ENCODE measurements around the gene CTU2. TPM values are rescaled to one million over a fixed set of nuclear protein-coding genes. Genes with fewer than 3 reads are reported as not detected.

Gene CTU2
- total RNA-seq, 4 donors from 2014 or later = 2.8 to 5.6 (median 4.2) TPM; not detected in 1

DNA sequence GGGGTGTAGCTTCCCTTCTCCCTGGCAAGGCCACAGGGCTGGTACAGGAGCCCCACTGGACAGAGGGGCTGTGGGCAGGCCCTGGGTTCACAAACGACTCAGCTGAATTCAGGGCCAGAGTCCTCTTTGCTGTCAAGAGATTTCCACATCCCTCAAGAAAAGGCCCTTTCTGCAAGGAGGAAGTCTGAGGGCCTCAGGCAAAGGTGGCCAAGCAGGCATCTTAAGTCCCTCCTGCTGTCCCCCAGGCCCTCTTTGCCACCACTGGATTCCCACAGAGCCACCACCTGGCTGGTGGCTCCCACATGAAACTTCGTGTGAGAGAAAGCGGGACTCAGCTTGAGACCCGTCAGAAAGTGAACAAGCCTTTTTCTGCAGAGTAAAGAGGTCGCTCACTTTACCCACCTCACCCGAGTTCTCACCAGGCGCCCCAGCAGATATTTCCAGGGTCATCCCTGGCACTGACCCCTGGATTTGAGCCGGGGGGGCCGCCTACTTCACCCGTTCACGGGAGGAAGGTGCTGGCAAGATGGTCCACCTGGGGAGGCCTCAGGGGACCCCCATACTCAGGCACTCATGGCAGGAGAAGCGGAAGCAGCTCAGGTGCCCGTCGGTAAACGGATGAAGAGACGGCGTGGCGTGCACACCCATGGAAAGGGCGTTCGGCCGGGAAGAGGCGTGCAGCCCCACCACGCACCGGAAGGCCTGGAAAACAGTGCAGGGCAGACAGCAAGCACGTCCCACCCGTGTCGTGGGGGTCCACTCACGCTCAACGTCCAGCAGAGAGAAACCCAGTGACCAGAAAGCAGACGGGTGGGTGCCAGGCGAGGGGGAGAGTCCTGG is 3.7 kb upstream of the CTU2 start:
- in situ Hi-C loops (cut with MboI; ENCODE audit: low pct_ligation_motif_present in 1 of 4, low pct_unique_long_range_greater_than_20kb in 1 of 4, low sequenced_read_pairs in 3 of 4) (no loop called here), intact Hi-C loops (cut with DNase I; ENCODE audit: low total_unique reads) (no loop called here)
- peak overlapping the region in 1 of 4 donors; percentile 24 for H3K4me3 ChIP-seq
- no peak for DNase-seq
- no peaks in the 10 kb centered on the region for H3K36me3 ChIP-seq
- no peaks in the 10 kb centered on the region for H3K9me3 ChIP-seq
- peak overlapping the region; percentile 85 to 88 (median 86) for H3K27ac ChIP-seq
- 81 to 93% methylated on average over 3 to 31 of the region's 31 CpGs for WGBS, 2 donors (ENCODE audit: low coverage in 1 of 2)
- TF ChIP-seq POLR2A (IDR thresholded peaks at IDR 0.05) (no peak), POLR2AphosphoS5 (IDR thresholded peaks at IDR 0.05) (no peak), EP300 (IDR thresholded peaks at IDR 0.05; ENCODE audit: low read depth) (no peak)
- TF ChIP-seq, protein P1, sequence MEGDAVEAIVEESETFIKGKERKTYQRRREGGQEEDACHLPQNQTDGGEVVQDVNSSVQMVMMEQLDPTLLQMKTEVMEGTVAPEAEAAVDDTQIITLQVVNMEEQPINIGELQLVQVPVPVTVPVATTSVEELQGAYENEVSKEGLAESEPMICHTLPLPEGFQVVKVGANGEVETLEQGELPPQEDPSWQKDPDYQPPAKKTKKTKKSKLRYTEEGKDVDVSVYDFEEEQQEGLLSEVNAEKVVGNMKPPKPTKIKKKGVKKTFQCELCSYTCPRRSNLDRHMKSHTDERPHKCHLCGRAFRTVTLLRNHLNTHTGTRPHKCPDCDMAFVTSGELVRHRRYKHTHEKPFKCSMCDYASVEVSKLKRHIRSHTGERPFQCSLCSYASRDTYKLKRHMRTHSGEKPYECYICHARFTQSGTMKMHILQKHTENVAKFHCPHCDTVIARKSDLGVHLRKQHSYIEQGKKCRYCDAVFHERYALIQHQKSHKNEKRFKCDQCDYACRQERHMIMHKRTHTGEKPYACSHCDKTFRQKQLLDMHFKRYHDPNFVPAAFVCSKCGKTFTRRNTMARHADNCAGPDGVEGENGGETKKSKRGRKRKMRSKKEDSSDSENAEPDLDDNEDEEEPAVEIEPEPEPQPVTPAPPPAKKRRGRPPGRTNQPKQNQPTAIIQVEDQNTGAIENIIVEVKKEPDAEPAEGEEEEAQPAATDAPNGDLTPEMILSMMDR (IDR thresholded peaks at IDR 0.05) = no peak
- peaks cover 19 to 44% (median 32%) of the 10 kb centered on the region in 4 donors for H3K4me1 ChIP-seq
- no peaks in the 10 kb centered on the region for H3K27me3 ChIP-seq

DNA sequence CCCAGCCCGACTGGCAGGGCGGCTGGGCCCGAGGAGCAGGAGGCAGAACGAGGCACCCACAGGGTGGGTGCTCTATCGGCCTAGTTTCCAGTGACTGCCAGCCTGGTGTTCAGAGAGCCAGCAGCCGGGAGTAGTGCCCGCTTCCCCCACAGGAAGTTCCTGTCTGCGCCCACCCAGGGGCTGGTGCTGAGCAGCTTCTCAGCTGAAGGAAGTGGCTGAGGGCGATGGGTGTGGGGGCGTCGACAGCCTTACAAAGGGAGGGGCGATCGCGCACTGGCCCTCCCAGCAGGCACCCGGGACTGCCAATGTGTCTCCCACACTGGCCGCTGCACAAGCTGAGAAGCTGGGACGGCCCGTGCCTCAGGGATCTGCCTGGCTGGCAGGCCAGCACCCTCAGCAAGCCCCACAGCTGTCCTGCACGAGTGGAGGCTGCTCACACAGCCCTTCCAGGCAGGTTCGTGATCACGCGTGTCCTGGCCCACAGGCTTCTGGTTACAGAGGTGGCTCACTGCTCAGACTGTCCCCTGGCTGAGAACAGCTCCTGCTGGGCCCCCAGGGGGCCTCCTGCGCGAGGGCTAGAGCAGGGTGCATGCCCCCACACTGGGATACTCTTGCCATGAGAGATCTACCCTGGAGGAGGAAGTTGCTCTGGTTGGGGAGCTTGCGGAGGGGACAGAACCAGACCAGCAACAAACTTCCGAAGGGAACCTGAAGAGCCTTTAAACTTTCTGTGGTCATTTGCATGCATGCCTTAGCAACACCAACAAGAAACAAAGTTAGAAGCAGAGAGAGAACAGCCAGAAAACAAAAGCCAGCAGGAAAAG is 2.6 kb upstream of the CTU2 start:
- no peaks in the 10 kb centered on the region for H3K36me3 ChIP-seq
- peak overlapping the region in 2 of 4 donors; percentile 22 for H3K4me3 ChIP-seq
- WGBS, 2 donors (ENCODE audit: low coverage in 1 of 2) = 74% methylated on average over 17 of the region's 26 CpGs; no CpG with 5 or more reads in 1 of the 2 donors
- intact Hi-C loops (cut with DNase I; ENCODE audit: low total_unique reads) (no loop called here), in situ Hi-C loops (cut with MboI; ENCODE audit: low pct_ligation_motif_present in 1 of 4, low pct_unique_long_range_greater_than_20kb in 1 of 4, low sequenced_read_pairs in 3 of 4) (no loop called here)
- no peaks in the 10 kb centered on the region for H3K27me3 ChIP-seq
- no peaks in the 10 kb centered on the region for H3K9me3 ChIP-seq
- no peak for TF ChIP-seq EP300 (IDR thresholded peaks at IDR 0.05; ENCODE audit: low read depth)
- peak; percentile 44 for TF ChIP-seq POLR2A (IDR thresholded peaks at IDR 0.05)
- TF ChIP-seq, protein P1 (IDR thresholded peaks at IDR 0.05) = no peak
- TF ChIP-seq POLR2AphosphoS5 (IDR thresholded peaks at IDR 0.05) = peak in 1 of 3 donors; percentile 34
- peak; percentile 62 for DNase-seq
- H3K4me1 ChIP-seq = peaks cover 20 to 46% (median 33%) of the 10 kb centered on the region in 4 donors
- H3K27ac ChIP-seq = peak overlapping the region; percentile 85 to 88 (median 86)

DNA sequence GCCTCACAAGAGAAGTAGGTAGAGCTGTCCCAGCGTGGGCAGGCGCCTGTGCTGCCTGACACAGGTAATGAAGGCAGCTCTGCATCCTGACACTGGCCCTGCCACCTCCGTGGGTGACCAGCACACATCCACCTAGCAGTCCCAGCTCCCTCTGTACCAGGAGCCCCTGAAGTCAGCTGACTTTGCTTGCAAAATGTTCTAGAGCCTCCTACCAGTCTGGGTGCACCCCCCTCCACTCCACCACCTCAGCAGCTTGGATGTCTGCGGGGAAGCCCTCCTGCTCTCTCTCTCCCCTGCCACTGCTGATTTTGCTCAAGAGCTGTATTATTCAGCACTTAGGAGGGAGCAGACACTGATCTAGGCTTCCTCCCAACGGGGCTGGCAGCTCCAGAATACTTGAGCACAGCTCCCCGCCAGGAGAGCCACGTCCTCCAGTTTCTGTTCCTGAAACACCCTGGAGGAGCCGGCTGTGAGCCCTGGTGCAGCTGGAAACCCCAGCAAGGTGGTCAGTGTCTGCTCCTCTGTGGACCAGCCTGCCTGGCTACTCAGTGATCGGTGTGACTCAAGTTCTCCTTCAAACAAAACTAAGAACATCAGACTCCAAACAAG is 1.1 kb upstream of the CTU2 start:
- DNase-seq = peak; percentile 44
- Histone ChIP-seq H3K9me3 (no peaks in the 10 kb centered on the region), H3K36me3 (no peaks in the 10 kb centered on the region), H3K4me1 (peaks cover 20 to 41% (median 33%) of the 10 kb centered on the region in 4 donors), H3K27ac (peak overlapping the region; percentile 85 to 88 (median 86)), H3K27me3 (no peaks in the 10 kb centered on the region), H3K4me3 (peak overlapping the region; percentile 53 to 96 (median 84))
- in situ Hi-C loops (cut with MboI; ENCODE audit: low pct_ligation_motif_present in 1 of 4, low pct_unique_long_range_greater_than_20kb in 1 of 4, low sequenced_read_pairs in 3 of 4) (no loop called here), intact Hi-C loops (cut with DNase I; ENCODE audit: low total_unique reads) (no loop called here)
- peak; percentile 14 for TF ChIP-seq POLR2A (IDR thresholded peaks at IDR 0.05)
- TF ChIP-seq EP300 (IDR thresholded peaks at IDR 0.05; ENCODE audit: low read depth) = no peak
- 29% methylated on average over 8 of the region's 9 CpGs; no CpG with 5 or more reads in 1 of the 2 donors for WGBS, 2 donors (ENCODE audit: low coverage in 1 of 2)

DNA sequence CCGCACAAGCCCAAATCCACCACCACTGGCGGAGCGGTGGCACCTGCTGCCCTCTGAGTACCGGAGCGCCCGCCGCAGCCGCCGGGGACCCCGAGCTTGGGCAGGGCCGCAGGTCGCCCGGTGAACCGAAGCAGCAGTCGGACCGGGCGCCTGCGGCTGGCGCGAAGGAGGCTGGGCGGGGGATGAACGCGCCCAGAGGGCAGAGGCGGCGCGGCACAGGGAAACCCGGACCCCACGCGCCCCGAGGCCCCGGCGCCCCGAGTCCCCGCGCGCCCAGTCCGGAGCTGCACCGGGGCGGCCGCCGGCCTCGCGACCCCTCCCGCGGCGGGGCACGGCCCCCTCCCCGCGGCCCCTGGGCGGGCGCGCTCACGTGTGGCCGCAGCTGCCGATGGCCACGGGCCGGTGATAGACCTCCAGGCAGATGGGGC is 488 bp upstream of the CTU2 start:
- peak; percentile 39 for DNase-seq
- H3K4me1 ChIP-seq = peaks cover 20 to 36% (median 31%) of the 10 kb centered on the region in 4 donors

More for the DNA sequence above, 488 bp upstream of the CTU2 start:
- Histone ChIP-seq H3K27ac (peak overlapping the region; percentile 85 to 88 (median 86)), H3K9me3 (no peaks in the 10 kb centered on the region), H3K4me3 (peak overlapping the region; percentile 80 to 96 (median 92)), H3K36me3 (no peaks in the 10 kb centered on the region), H3K27me3 (no peaks in the 10 kb centered on the region)
- intact Hi-C loops (cut with DNase I; ENCODE audit: low total_unique reads) (no loop called here), in situ Hi-C loops (cut with MboI; ENCODE audit: low pct_ligation_motif_present in 1 of 4, low pct_unique_long_range_greater_than_20kb in 1 of 4, low sequenced_read_pairs in 3 of 4) (no loop called here)
- 1% methylated on average over 12 of the region's 57 CpGs; no CpG with 5 or more reads in 1 of the 2 donors for WGBS, 2 donors (ENCODE audit: low coverage in 1 of 2)
- TF ChIP-seq, protein P1 (IDR thresholded peaks at IDR 0.05) = no peak
- no peak for TF ChIP-seq POLR2A (IDR thresholded peaks at IDR 0.05)
- TF ChIP-seq EP300 (IDR thresholded peaks at IDR 0.05; ENCODE audit: low read depth) = no peak
- TF ChIP-seq POLR2AphosphoS5 (IDR thresholded peaks at IDR 0.05) = no peak

All from transverse colon (tissue), 4 donors.